Left hindlimb (tissue), 1 donor: ENCODE measurements around the gene ZSWIM4.
A peak's percentile ranks its signal among the peaks of the same experiment; 100 is the strongest.

Source experiments
- DNase-seq: peaks from one replicate; pipeline ENCODE4 v3.0.0-alpha.2; 2018

ZSWIM4 gene

GRCh38 chr19:13880059-13881043, 85.1 kb downstream of the ZSWIM4 start:
- peak; percentile 97 for DNase-seq

DNA sequence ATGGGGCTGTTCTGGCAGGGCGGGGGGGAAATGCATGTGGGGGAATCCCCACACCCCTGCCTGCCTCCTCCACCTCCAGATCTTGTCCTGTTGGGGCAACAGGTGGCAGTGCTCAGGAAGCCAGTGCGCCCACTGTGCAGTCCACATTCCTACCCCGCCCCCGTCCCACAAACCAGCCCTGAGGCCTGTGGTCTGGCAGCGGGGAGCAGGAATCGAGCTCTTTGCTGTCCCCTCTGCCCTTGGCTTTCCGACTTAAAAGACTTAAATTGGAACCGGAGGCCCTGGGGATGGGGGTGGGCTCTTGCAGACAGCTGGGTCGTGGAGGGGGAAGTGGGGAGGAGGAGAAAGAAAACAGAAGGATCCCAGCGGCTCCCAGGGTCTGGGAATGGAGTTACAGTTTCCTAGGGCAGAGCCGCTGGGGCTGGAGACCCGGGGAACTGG, 86.0 kb downstream of the ZSWIM4 start:
- peak; percentile 73 for DNase-seq
